Neural cell (in vitro differentiated cells): ENCODE measurements around the gene OTUB2. TPM values are rescaled to one million over a fixed set of nuclear protein-coding genes. Genes with fewer than 3 reads are reported as not detected.

ENCODE experiments used
- H2AFZ ChIP-seq: fragments of 200-600, 300-800 bp; sonication (generic), shearing (Covaris generic); 2 replicates; pipeline ENCODE4 v1.6.0; 2014; ENCODE audit warnings: low read depth, mild to moderate bottlenecking, antibody characterized with exemption, low read length, moderate library complexity
- H3F3A ChIP-seq: fragments of 200-600 bp; shearing (Covaris generic); 2 replicates; pipeline ENCODE4 v1.6.1; 2016; ENCODE audit warnings: mild to moderate bottlenecking, moderate library complexity, mixed read lengths, antibody characterized with exemption, low read length; ENCODE audit not compliant: insufficient read depth, poor library complexity, severe bottlenecking
- H3K27ac ChIP-seq: fragments of 200-600, 300-800 bp; sonication (generic), shearing (Covaris generic); 2 replicates; pipeline ENCODE4 v1.5.1; 2014; ENCODE audit warnings: mild to moderate bottlenecking, low read length, moderate library complexity
- H3K27me3 ChIP-seq: fragments of 300-800, 200-600 bp; sonication (generic), shearing (Covaris generic); 2 replicates; pipeline ENCODE4 v1.6.0; 2014; ENCODE audit warnings: mild to moderate bottlenecking, low read depth, low read length, moderate library complexity; ENCODE audit not compliant: insufficient read depth
- H3K36me3 ChIP-seq: fragments of 300-800, 200-600 bp; sonication (generic), shearing (Covaris generic); 2 replicates; pipeline ENCODE4 v1.5.1; 2014; ENCODE audit warnings: mild to moderate bottlenecking, antibody characterized with exemption, low read length, moderate library complexity; ENCODE audit not compliant: insufficient read depth
- H3K4me2 ChIP-seq: fragments of 300-800, 200-600 bp; sonication (generic), shearing (Covaris generic); 2 replicates; pipeline ENCODE4 v1.6.0; 2014; ENCODE audit warnings: mild to moderate bottlenecking, low read length
- H3K4me3 ChIP-seq: fragments of 300-800, 200-600 bp; sonication (generic), shearing (Covaris generic); 2 replicates; pipeline ENCODE4 v1.5.1; 2014; ENCODE audit warnings: mild to moderate bottlenecking, low read length, moderate library complexity
- H3K79me2 ChIP-seq: fragments of 200-600 bp; shearing (Covaris generic); replicated peaks from 2 replicates; pipeline ENCODE4 v1.6.0; 2014; ENCODE audit warnings: mild to moderate bottlenecking, low read length, moderate library complexity; ENCODE audit not compliant: insufficient read depth
- H3K9ac ChIP-seq: fragments of 300-800, 200-600 bp; sonication (generic), shearing (Covaris generic); 2 replicates; pipeline ENCODE4 v1.6.1; 2016; ENCODE audit warnings: mild to moderate bottlenecking, low read length, mixed read lengths
- H3K9me2 ChIP-seq: fragments of 200-600 bp; shearing (Covaris generic); 2 replicates; pipeline ENCODE4 v1.6.1; 2016; ENCODE audit warnings: mild to moderate bottlenecking, low read length, mixed read lengths; ENCODE audit not compliant: insufficient read depth
- H3K9me3 ChIP-seq: fragments of 200-600, 300-800 bp; sonication (generic), shearing (Covaris generic); 2 replicates; pipeline ENCODE4 v1.6.1; 2016; ENCODE audit warnings: mild to moderate bottlenecking, mixed run types, low read length, moderate library complexity, mixed read lengths
- H4K20me1 ChIP-seq: fragments of 200-600 bp; shearing (Covaris generic); 2 replicates; pipeline ENCODE4 v1.6.1; 2016; ENCODE audit warnings: mild to moderate bottlenecking, mixed run types; ENCODE audit not compliant: insufficient read depth
- EP300 ChIP-seq: fragments of 450-650 bp; conservative IDR thresholded peaks from 2 replicates; pipeline ENCODE4 v1.6.1; 2014; ENCODE audit warnings: antibody characterized with exemption, mild to moderate bottlenecking, moderate library complexity; ENCODE audit not compliant: poor library complexity, severe bottlenecking
- EZH2 ChIP-seq: fragments of 200-600, 300-800 bp; shearing (Covaris generic), sonication (generic); IDR thresholded peaks from 2 replicates; pipeline ENCODE4 v1.6.1; 2014; ENCODE audit warnings: antibody characterized with exemption, low read length, borderline replicate concordance, mild to moderate bottlenecking; ENCODE audit not compliant: insufficient read depth, poor library complexity, severe bottlenecking
- MXI1 ChIP-seq: fragments of 450-650 bp; conservative IDR thresholded peaks from 2 replicates; pipeline ENCODE4 v1.6.1; 2014; ENCODE audit warnings: antibody characterized with exemption, mild to moderate bottlenecking; ENCODE audit not compliant: poor library complexity, severe bottlenecking
- POLR2AphosphoS5 ChIP-seq: IDR thresholded peaks from 2 replicates; pipeline ENCODE4 v1.6.1; 2012
- RAD21 ChIP-seq: fragments of 450-650 bp; conservative IDR thresholded peaks from 2 replicates; pipeline ENCODE4 v1.6.1; 2014; ENCODE audit warnings: antibody characterized with exemption, mild to moderate bottlenecking, moderate library complexity
- SMC3 ChIP-seq: fragments of 450-650 bp; conservative IDR thresholded peaks from 2 replicates; pipeline ENCODE4 v1.6.1; 2014; ENCODE audit warnings: antibody characterized with exemption, mild to moderate bottlenecking, moderate library complexity; ENCODE audit not compliant: poor library complexity
- TAF1 ChIP-seq: IDR thresholded peaks from 2 replicates; pipeline ENCODE4 v1.6.1; 2012; ENCODE audit warnings: low read depth
- polyA plus RNA-seq: library from polyadenylated mRNA; depleted of rRNA; stranded (reverse); fragments of >200 nt; gene quantifications from 2 replicates; pipeline ENCODE4 v1.2.3, GENCODE V29; 2014
- TF ChIP-seq, protein P1 (sequence below): fragments of 450-650 bp; IDR thresholded peaks from 2 replicates; pipeline ENCODE4 v1.5.1; 2014; ENCODE audit warnings: antibody characterized with exemption, mild to moderate bottlenecking, moderate library complexity; ENCODE audit not compliant: poor library complexity, severe bottlenecking
- TF ChIP-seq, protein P2 (sequence below): IDR thresholded peaks from 2 replicates; pipeline ENCODE4 v1.6.1; 2012; ENCODE audit warnings: borderline replicate concordance

OTUB2 gene
- polyA plus RNA-seq, 1 donor from 2014 or later = 2.5 TPM

DNA sequence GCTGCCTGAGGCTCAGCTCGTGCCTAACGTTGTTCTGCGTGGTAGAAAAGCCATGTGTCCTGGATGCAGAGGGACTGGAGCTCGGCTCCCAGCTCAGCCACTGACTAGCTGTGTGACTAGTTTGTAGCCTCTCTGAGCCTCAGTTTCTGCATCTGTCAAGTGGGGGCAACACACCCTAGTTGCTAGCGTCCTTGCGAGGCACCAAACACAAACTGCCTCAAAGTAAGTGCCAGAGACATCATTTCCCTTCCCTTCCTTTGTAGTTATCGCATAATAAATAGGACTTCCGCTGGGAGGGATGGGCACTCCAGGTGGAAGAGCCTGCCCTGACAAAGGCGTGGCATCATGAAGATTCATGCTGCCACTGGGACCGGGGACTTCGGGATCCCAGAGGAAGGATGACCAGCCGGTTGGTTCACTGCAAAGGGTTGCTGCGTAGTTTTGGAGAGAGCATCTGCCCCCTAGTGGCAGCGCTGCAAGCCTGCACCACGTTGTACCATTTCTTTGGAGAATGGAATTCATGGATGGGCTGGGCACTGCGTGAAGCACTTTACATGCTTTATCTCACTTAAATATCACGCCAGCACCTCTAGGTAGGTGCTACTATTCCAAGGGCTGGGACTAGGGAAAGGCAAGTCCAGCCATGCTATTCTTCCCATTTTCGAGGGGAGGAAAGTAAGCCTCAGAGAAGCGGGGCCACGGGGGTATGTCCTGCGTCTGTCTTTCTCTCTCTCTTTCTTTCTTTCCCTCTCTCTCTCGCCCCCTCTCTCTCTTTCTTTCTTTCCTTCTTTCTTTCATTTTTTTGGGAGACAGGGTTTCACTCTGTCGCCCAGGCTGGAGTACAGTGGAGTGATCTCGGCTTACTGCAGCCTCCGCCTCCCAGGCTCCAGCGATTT is 24.4 kb upstream of the OTUB2 start:
- no peaks in the 10 kb centered on the region for H3K9me3 ChIP-seq
- no peaks in the 10 kb centered on the region for H3K9me2 ChIP-seq
- H3K36me3 ChIP-seq = no peaks in the 10 kb centered on the region
- peak; percentile 77 for TF ChIP-seq RAD21
- no peak for TF ChIP-seq TAF1
- TF ChIP-seq, protein P1, sequence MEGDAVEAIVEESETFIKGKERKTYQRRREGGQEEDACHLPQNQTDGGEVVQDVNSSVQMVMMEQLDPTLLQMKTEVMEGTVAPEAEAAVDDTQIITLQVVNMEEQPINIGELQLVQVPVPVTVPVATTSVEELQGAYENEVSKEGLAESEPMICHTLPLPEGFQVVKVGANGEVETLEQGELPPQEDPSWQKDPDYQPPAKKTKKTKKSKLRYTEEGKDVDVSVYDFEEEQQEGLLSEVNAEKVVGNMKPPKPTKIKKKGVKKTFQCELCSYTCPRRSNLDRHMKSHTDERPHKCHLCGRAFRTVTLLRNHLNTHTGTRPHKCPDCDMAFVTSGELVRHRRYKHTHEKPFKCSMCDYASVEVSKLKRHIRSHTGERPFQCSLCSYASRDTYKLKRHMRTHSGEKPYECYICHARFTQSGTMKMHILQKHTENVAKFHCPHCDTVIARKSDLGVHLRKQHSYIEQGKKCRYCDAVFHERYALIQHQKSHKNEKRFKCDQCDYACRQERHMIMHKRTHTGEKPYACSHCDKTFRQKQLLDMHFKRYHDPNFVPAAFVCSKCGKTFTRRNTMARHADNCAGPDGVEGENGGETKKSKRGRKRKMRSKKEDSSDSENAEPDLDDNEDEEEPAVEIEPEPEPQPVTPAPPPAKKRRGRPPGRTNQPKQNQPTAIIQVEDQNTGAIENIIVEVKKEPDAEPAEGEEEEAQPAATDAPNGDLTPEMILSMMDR = peak; percentile 86
- no peak for TF ChIP-seq POLR2AphosphoS5
- TF ChIP-seq SMC3 = peak; percentile 78
- H3K27me3 ChIP-seq = no peaks in the 10 kb centered on the region
- H3K79me2 ChIP-seq = no peaks in the 10 kb centered on the region
- no peak overlapping the region for H3K4me3 ChIP-seq
- H3F3A ChIP-seq = no peaks in the 10 kb centered on the region
- no peak overlapping the region for H2AFZ ChIP-seq
- no peaks in the 10 kb centered on the region for H4K20me1 ChIP-seq
- H3K9ac ChIP-seq = no peak overlapping the region
- no peak overlapping the region for H3K27ac ChIP-seq
- H3K4me2 ChIP-seq = no peak overlapping the region

DNA sequence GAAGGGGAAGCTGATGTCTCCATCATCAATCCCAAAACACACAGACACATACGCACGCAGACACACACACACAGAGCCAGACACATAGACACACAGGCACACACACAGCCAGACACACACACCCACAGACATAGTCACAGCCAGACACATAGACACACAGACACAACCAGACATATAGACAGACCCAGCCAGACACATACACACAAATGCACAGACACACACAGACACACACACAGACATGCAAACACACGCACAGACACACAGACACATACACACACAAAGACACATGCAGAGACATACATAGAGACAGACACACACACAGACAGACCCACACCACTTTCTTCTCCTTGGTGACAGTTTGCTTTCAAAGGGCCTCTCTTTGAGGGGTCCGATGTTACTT is 22.7 kb upstream of the OTUB2 start:
- Histone ChIP-seq H3K79me2 (no peaks in the 10 kb centered on the region), H3K27ac (no peak overlapping the region), H2AFZ (no peak overlapping the region), H3K4me2 (no peak overlapping the region), H3K4me3 (no peak overlapping the region), H3K9me2 (no peaks in the 10 kb centered on the region), H4K20me1 (no peaks in the 10 kb centered on the region), H3F3A (no peaks in the 10 kb centered on the region), H3K36me3 (no peaks in the 10 kb centered on the region), H3K9me3 (no peaks in the 10 kb centered on the region), H3K27me3 (no peaks in the 10 kb centered on the region), H3K9ac (no peak overlapping the region)
- TF ChIP-seq RAD21 = no peak
- TF ChIP-seq TAF1 = no peak
- TF ChIP-seq SMC3 = no peak
- TF ChIP-seq POLR2AphosphoS5 = no peak
- TF ChIP-seq, protein P1 = no peak
- no peak for TF ChIP-seq EP300

DNA sequence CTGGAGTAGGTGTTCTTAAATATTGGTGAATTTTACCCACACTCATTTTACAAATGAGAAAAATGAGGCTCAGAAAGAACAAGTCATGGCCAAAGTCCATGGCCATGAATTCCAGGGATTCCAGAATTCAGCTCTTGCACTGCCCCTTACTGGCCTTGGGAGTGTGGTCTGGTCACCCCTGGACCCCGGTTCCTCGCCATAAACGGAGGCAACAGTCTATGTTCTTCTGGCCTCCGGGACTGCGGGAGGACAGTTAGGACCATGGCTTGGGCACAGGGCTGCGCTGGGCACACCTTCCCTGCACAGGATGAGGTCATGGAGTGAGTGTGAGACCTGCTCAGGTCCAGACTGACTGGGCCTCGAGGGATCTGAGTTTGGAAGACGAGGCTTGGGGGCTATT is 22.1 kb upstream of the OTUB2 start:
- Histone ChIP-seq H3F3A (no peaks in the 10 kb centered on the region), H3K9ac (no peak overlapping the region), H4K20me1 (no peaks in the 10 kb centered on the region), H3K4me3 (no peak overlapping the region), H2AFZ (no peak overlapping the region), H3K27ac (no peak overlapping the region), H3K79me2 (no peaks in the 10 kb centered on the region), H3K36me3 (no peaks in the 10 kb centered on the region), H3K27me3 (no peaks in the 10 kb centered on the region), H3K9me2 (no peaks in the 10 kb centered on the region), H3K9me3 (no peaks in the 10 kb centered on the region), H3K4me2 (no peak overlapping the region)
- no peak for TF ChIP-seq TAF1
- TF ChIP-seq, protein P2, sequence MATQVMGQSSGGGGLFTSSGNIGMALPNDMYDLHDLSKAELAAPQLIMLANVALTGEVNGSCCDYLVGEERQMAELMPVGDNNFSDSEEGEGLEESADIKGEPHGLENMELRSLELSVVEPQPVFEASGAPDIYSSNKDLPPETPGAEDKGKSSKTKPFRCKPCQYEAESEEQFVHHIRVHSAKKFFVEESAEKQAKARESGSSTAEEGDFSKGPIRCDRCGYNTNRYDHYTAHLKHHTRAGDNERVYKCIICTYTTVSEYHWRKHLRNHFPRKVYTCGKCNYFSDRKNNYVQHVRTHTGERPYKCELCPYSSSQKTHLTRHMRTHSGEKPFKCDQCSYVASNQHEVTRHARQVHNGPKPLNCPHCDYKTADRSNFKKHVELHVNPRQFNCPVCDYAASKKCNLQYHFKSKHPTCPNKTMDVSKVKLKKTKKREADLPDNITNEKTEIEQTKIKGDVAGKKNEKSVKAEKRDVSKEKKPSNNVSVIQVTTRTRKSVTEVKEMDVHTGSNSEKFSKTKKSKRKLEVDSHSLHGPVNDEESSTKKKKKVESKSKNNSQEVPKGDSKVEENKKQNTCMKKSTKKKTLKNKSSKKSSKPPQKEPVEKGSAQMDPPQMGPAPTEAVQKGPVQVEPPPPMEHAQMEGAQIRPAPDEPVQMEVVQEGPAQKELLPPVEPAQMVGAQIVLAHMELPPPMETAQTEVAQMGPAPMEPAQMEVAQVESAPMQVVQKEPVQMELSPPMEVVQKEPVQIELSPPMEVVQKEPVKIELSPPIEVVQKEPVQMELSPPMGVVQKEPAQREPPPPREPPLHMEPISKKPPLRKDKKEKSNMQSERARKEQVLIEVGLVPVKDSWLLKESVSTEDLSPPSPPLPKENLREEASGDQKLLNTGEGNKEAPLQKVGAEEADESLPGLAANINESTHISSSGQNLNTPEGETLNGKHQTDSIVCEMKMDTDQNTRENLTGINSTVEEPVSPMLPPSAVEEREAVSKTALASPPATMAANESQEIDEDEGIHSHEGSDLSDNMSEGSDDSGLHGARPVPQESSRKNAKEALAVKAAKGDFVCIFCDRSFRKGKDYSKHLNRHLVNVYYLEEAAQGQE = no peak
- no peak for TF ChIP-seq SMC3
- TF ChIP-seq, protein P1 = no peak
- no peak for TF ChIP-seq MXI1
- TF ChIP-seq RAD21 = no peak
- no peak for TF ChIP-seq EZH2
- no peak for TF ChIP-seq POLR2AphosphoS5
- no peak for TF ChIP-seq EP300
